HG02571 (cell line): ENCODE data around the gene CENPVL2.
"Not testable (repeated sequence)": the region's sequence is repeated elsewhere in the genome, so short reads cannot be mapped to it uniquely, and the experiment has no call there.

Experiments
- ATAC-seq: cut with Tn5 transposase; IDR thresholded peaks from one replicate; pipeline ENCODE4 v1.9.1; 2021; ENCODE audit warnings: mild to moderate bottlenecking, moderate library complexity; ENCODE audit not compliant: unreplicated experiment

Gene CENPVL2

DNA sequence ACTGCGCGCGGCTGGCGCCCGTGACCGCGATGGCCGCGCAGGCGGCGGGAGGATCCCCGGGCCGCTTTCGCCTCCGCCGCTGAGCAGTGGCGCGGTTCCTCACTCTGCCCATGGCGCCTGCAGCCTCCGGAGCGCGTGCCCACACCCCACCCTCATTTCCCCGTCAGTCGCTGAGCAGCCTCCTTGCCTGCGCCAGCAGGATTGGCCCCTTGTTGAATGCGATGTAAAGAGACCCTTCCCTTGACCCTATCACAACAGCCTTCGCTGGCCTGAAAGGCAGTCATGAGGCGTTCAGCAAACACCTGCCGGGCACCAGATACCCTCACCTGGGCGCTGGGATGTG lies at the start of gene CENPVL2:
CENPVL2 (minus strand) TSS at position 112 of the 343 bp plus-strand sequence; CDS start at position 112, 0 bp downstream.
- not testable (repeated sequence) for ATAC-seq

GRCh38 chrX:51728202-51728601 lies 45.6 kb upstream of the CENPVL2 start:
- ATAC-seq, result no peak

- not testable (repeated sequence) for ATAC-seq
These were observed 30.5 kb upstream of the CENPVL2 start for GRCh38 chrX:51712943-51713647.

DNA sequence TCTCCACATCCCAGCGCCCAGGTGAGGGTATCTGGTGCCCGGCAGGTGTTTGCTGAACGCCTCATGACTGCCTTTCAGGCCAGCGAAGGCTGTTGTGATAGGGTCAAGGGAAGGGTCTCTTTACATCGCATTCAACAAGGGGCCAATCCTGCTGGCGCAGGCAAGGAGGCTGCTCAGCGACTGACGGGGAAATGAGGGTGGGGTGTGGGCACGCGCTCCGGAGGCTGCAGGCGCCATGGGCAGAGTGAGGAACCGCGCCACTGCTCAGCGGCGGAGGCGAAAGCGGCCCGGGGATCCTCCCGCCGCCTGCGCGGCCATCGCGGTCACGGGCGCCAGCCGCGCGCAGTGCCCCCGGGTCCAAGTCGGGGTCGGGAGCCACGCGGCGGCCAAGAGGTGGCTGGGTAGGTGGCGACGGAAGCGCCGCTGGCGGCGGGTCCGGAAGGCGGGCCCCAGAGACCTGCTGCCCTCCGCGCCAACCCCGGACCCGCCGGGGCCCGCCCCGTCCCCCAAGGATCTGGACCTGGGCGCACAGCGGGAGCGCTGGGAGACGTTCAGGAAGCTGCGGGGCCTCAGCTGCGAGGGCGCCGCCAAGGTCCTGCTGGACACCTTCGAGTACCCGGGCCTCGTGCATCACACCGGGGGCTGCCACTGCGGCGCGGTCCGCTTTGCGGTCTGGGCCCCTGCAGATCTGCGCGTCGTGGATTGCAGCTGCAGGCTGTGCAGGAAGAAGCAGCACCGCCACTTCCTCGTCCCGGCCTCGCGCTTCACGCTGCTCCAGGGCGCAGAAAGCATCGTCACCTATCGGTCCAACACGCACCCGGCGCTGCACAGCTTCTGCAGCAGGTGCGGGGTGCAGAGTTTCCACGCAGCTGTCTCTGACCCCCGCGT lies 27.9 kb upstream of the CENPVL2 start, which contains the start of gene CENPVL1:
CENPVL1 (plus strand) TSS at position 236 of the 888 bp plus-strand sequence; CDS start at position 236, 0 bp downstream.
- ATAC-seq, result not testable (repeated sequence)

DNA sequence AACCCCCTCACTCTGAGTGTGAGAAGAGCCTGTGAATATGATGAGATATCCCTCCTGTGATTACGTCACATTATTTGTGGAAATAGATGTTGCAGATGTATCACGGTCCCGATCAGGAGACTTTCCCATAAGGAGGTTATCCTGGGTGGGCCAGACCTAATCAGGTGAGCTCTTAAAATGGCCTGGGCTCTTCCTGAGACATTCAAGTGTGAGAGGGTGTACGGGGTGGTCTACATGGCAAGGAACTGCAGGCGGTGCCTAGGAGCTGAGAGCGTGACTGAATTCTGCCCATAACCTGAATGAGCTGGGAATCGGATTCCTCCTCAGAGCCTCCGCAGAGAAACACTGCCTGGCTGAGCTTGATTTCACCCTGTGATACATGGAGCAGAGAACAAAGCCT lies 14.8 kb upstream of the CENPVL2 start:
- no peak for ATAC-seq

DNA sequence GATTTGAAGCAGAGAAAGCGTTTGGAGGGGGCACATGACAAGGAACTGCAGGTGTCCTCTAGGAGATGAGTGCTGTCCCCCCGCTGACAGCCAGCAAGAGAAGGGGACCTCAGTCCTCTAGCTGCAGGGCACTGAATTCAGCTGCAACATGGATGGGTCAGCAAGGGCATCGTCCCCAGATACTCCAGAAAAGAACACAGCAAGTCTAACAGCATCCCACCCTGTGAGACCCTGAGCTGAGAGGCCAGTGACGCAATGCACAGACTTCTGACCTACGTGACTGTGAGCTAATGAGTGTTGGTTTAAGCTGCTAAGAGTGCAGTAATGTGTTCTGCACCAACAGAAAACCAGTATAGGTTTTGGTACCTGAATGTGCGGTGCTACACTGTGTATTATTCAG lies 11.6 kb upstream of the CENPVL2 start:
- ATAC-seq, result no peak

- ATAC-seq, result not testable (repeated sequence)
These were observed 567 bp downstream of the CENPVL2 start for GRCh38 chrX:51681808-51682719.

DNA sequence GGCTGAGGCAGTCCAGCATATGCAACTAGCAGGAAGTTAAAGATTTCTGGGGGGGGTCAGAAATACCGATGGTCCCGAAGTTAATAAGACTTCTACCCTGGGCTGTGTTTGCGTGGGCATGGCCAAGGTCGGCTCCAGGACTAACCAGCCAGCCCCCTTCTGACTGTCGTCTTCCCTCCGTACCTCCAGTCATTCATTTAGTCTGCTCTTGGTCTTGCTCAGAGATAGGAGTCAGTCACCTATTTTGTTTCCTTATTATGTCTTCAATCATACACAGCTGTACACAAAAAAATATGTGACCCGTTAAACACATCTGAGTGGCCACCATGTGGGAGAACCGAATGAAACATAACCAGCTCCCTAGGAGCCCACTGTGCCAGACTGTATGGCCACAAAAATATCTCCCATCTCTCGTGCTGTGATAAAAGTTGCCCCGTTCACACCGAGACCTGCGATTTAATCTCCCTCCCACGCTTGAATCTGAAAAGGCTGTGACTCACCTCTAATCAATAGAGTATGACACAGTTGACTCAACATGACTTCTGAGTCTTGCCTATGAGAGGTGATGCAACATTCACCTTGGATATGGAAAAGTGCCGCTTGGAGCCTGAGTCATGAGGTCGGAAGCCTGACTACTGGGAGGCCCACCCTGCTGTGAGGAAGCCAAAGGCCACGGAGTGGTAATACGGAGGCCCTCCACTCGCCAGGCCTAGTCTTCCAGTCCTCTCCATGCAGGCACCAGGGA lies 2.8 kb downstream of the CENPVL2 start:
- ATAC-seq, result not testable (repeated sequence)

DNA sequence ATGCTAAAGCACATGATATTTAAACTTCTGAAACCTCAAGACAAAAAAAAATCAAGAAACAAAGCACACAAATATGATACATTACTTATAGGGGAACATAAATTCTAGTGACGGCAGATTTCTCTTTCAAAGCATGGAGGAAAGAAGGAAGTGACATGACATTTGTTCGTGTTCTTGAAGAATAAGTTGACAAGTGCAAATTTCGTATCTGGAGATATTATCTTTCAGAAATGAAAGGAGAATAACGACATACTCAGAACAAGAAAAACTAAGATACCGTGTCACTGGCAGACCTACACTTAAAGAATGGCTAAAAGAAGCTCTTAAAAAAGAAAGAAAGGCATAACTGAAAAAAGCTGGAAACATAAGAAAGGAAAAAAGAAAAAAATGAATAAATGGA lies 16.6 kb downstream of the CENPVL2 start:
- no peak for ATAC-seq

DNA sequence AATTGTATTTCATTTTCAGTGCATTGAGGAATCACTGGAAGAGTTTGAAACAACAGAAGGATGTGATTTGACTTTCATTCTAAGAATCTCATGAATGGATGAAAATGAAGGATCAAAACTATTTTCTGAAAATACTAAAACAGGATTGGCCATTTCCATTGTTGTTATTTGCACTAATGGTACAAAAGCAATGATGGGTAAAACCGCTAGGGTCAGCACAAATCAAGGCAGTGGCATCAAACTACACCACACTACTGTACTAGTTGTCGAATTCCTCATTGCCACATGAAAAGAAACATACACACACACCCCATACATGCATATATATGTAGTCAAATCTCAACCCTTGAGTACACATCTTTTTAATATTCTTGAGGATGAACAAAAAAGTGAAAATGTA lies 39.3 kb downstream of the CENPVL2 start:
- no peak for ATAC-seq

DNA sequence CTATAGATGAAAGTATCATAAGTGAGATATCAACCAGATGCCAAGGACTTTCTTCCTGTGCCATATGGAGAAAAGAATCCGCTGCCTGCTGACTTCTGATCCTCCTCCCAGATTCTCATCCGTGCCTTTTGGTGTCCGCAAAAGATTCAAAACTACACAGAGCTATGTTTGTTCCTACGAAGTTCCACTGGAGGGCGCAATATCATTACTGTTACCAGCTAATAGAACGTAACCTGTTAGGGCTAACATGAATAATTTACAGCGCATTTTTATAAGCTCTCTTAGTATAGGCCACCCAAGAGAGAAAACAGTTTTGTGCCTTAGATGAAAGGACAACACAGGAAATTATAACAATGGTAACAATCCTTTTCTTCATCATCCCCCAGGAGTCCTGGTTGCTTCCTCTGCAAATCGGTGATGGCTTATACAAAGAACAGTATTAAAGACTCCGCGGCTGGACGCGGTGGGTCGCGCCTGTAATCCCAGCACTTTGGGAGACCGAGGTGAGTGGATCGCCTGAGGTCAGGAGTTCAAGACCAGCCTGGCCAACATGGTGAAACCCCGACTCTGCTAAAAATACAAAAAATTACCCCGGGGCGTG lies 41.1 kb downstream of the CENPVL2 start:
- ATAC-seq, result no peak

- ATAC-seq, result not testable (repeated sequence)
These were observed 46.1 kb downstream of the CENPVL2 start for GRCh38 chrX:51636511-51636910.
